Measurements from ENCODE around the gene HDAC3.

HDAC3 gene

DNA sequence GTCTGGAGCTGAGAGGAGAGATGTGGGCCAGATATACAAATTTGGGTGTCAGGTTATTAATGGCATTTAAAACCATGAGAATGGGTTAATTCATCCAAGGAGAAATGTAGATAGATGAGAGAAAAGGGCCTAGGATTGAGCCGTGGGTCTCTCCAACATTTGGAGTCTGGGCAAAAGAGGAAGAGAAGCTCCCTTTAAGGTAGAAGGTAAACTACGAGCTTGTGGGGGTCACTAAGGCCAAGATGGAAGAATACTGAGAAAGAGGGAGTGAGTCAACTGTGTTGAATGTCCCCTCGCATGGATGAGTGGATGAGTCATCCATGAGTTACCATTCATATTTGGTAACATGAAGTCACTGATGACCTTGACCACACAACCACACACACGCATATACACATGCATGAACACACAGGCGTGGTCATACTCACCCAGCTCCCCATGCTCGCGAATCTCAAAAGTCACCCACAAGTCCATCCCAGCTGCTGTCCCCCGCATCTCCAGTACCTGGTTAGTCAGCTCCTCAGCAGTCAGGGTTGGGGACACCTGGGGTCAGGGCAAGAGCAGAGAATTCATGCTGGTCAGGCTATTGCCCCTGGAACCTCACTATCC, 21.4 kb upstream of the HDAC3 start:
- no peak for DNase-seq

DNA sequence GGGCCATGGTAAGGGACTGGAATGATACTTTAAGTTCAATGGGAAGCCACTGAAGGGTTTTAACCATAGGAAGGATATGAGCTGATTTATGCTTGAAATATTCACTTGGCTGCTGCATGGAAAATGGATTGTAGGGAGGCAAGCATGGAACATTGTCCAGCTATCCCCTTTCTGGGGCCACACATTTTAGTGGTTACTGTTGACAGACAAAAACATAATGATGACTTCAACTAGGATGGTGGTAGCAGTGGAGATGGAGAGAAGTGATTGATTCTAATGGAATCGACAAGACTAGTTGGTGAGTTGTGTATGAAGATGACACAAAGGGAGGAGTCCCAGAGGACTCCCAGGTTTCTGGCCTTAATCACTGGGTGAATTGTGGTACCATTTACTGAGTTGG, 20.8 kb upstream of the HDAC3 start:
- DNase-seq: no peak

DNA sequence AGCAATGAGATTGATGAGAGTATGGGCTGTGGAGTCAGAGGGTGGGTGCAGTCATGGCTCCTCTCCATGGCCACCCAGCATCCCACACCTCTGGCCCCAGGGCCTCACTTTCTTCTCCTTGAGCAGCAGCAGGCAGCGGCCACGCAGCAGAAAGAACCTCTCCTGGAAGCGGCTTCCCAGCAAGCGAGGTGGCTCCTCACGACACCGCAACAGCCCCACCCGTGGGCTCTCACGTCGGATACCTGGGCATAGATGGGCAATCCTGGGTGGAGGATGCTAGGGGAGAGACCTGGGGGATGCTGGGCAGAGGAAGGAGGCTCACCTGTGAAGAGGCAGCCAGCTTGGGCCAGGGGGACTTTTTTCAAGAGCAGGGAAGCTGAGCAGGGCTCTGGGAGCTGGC, 19.7 kb upstream of the HDAC3 start:
- no peak for DNase-seq

DNA sequence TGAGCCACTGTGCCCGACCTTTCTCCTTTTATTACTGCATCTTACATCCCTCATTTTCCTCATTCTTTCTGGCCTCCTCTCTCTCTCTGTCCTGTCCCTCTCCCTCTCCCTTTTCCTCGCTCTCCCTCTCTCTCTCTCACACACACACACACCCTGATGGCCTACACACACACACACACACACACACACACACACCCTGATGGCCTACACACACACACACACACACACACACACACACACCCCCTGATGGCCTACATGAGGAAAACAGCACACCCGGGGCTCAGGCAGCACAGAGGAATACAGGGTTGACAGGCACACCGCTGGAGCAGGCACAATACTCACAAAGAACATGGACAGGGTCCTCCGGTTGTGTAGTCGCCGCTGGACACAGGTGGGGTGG, 18.4 kb upstream of the HDAC3 start:
- DNase-seq: no peak

DNA sequence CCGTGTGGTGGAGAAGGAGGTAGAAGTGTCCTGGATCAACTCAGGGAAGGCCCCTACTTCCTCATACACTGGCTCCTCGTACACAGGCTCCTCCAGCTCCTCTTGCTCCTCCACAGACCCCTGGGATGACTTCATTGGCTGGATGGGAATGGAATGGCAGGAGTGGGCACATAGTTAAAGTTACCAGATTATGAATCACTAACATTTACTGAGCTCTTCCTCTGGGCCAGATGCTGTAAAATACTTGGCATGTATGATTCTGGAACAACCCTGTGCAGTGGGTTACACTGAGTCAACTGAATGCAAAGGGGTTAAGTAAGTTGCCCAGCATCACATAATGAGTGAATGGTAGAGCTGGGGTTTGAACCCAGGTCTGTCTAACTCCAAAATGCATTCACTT, 17.6 kb upstream of the HDAC3 start:
- DNase-seq: no peak

DNA sequence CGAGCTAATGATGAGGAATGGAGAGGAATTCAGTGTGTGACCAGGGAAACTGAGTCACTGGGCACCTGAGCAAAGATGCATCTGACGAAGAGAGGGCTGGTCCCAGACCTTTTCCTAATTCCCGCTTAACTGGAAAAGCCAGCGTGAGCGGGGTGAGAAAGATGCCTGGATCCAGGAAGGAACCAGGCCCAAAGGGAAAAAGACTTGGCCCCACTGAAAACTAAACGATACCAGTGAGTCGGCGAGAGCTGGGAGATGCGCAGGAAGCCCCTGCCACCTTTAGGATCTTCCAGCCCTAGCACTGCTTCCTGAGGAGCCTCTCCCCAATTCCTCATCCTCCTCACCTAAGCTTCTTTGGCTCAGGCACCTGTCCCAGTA, 15.1 kb upstream of the HDAC3 start:
- DNase-seq: no peak

DNA sequence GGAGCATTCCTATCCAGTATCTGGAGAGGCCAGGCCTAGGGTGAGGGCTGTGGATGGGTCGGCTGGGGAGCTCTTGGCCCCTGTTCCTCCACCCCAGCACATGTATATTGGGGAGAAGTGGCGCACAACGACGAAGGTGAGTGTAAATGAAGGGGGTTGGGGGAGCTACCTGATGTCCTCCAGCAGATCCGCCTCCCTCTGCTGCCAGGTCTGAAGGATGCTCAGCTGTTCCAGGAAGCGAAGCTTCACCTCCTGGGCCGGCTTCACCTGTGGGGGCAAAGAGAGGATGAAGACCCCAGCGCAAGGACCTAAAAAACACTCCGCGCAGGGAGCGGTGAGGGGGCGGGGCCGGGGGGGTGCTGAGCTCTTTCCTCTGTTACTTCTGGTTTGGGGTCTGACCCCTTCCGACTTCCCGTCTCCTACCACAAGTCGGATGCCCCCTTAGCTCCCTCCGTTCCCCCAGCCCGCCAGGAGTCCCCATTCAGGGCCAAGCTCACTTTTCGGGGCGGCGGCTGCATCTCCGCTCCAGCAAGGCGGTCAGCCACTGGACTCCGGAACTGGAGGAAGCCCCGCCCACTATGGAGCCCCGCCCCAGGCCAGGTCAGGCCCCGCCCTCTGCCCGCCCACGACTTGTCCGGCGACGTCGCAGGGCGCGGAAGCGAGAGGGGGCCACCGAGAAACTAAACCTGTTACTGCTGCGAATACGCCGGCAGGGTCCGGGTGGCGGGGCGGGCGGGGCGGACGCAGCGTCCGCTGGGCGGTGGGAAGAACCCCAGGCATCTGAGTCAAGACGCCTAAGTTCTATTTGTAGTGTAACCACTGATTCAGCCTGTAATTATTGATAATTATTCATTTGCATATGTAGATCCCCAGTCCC, 14.4 kb upstream of the HDAC3 start, which contains the start of gene FCHSD1:
FCHSD1 (minus strand) TSS at position 568 of the 877 bp plus-strand sequence; CDS start at position 518, 50 bp downstream.
- peak; percentile 69 for DNase-seq

DNA sequence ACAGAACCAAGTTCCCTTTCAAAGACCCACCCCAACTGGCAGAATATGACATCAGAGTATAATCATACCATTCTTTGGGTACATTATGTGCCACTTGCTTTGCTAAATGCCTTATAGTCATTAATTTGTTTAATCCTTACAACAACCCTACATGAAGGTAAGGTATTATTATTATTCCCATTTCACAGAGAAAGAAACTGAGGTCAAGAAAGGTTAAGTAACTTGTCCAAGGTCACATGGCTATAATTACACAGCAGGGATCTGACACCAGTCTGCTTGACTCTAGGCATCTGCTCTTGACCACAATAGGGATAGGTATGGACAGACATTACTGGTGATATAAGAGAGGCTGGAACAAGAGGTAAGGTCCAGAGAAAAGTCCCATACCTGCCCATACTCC, 13.3 kb upstream of the HDAC3 start:
- DNase-seq: no peak

DNA sequence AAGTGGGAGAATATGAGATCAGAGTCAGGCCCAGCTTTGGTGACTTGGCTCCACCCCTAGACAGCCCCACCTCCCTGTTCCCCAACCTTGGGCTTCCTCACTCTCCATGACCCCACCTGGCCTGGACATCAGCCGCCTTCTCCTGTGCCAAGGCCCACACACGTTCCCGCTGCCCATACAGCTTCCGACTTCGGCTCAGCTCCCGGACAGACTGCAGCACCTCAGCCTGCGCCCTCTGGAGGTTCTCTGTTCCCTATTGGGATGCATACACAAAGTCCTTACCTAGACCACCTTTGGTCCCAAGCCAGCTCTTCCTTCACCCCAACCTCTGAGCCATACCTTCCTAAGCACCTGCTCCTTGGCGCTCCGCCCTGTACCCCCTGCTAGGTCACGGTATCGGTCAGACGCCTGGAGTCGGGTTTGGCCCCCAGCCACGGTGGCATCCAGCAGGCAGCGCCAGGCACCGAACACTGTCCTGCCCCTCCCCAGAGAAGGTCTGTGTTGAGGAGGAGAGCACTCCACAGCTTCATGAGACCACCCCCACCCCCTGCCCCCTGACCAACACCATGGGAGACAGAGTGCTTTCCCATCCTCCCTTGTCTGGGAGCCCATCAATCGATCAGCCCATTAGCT, 12.5 kb upstream of the HDAC3 start:
- DNase-seq: no peak

DNA sequence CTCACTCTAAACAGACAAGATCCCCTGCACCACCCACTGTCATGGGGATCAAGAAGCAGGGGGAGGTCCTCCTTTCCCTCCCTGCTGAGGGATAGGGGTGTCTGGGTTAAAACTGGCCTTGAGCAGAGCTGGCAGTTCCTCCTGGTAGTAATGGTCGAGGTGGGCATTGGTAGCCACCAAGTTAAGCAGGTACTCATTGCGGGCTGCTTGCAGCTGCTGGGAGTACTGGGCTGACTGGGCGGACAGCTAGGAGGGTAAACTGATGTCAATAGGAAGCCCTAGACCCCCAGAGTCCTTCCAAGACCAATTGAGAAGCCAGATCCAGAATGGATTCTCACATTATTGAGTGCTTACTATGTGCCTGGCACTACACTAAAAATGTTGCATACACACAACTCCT, 11.2 kb upstream of the HDAC3 start:
- no peak for DNase-seq

DNA sequence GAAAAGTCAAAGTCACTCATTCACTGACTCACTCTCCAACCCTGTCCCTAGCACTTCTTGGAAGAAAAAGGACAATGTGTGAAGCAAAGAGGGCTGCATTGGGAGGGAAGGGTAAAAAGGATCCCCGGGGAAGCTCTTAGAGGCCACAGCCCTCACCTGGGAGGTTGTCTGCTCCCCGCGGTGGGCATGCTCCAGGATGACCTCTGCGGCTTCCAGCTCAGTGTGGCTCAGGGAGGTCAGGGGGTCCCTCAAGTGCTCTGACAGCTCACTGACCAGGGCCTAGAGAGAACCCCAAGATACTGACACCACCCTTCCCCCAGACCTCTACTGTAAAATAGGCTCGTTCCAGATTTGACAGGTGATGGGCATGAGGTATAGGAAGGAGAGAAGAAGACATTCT, 10.6 kb upstream of the HDAC3 start:
- no peak for DNase-seq

DNA sequence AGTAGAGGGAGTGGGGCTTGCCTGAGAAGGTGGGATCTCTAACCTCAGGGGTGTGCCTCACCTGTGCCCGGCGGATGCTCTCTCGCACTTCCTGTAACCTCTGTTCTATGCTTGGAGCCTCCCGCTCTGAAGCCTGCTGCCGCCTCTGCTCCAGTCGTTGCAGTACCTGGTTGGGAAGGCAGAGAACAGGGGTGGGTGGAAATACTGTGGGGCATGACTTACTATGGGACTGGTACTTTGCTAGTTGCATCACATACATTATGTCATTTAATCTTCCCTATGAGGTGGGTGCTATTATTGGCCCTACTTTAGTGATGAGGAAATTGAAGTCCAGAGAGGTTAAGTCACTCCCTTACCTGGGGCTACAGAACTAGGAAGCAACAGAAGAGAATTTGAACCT, 9.4 kb upstream of the HDAC3 start:
- DNase-seq: no peak

DNA sequence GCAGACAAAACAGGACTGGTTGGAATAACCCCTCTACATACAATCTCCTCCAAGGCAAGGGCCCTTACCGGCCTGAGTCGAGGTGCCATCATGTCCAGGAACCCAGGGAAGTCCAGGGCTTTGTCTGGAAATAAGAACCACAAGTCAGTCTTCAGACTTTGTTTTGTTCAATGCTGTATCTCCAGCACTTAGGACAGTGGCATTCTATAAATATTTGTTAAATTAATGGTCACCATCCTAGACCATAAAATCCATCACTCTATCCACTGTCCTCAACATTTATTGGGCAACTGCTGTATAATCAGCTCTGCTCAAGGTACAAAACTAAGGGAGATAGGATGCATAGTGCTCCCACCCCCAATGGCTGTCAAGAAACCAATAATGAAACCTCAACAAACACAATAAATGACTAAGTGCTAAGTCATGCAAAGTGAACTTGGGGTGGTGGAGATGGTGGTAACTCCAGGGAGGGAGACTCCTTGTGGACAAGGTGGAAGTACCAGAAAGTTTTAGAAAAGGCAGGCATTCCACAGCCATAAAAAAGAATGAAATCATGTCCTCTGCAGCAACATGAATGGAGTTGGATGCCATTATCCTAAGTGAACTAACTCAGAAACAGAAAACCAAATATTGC, 5.1 kb upstream of the HDAC3 start:
- DNase-seq: no peak

DNA sequence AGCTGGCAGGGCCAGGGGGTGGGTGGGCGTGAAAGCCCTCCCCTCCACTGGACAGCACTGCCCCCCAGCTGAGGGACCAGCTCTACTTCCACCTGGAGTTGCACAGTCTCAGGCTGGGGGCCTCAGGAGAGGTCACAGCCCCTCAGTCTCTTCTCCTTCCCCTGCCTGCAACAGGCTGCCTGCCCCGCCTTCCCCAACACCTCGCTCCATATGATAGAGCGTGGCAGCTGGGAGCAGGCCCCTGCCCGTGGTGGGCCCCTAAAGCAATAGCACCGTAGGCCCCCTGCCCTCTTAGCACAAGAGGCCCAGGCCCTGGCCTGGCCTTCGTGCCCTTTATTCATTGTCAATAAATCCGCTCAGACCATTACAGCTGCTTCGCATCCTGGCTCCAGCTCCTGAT, 4.0 kb upstream of the HDAC3 start:
- DNase-seq: no peak

DNA sequence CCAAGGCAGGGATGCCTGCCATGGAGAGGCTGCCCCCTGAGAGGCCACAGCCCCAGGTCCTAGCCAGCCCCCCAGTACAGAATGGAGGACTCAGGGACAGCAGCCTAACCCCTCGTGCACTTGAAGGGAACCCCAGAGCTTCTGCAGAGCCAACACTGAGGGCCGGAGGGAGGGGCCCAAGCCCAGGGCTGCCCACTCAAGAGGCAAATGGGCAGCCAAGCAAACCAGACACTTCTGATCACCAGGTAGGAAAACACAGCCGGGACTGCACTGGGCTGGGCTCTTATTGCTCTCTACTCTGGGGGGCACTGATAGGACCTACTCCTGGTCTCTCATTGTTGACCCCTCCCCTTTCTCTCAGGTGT, 3.4 kb upstream of the HDAC3 start:
- no peak for DNase-seq

DNA sequence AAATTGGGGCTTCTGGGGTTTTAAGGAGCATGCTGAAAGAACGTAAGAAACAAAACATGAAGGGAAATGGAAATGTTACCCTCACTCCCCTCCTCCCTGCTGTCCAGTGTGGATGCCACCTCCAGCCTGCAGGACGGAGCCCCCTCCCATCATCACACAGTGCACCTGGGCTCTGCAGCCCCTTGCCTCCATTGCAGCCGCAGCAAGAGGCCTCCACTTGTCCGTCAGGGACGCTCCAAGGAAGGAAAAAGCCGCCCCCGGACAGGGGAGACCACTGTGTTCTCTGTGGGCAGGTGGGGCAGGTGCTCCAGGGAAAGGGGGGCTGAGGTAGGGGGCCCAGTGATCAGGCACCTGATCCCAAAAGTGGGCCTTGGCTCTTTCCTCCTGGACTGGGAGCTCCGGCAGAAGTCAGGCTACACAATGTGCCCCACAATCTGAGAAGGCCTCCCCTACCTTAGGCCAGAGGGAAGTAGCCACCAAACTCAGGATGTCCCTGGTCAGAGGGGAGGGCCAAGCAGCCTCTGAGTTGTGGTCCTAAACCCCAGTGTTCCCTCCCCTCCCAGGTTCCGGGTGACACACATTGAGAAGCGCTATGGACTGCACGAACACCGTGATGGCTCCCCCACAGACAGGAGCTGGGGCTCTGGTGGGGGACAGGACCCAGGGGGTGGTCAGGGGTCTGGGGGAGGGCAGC, 2.9 kb upstream of the HDAC3 start:
- DNase-seq: no peak

DNA sequence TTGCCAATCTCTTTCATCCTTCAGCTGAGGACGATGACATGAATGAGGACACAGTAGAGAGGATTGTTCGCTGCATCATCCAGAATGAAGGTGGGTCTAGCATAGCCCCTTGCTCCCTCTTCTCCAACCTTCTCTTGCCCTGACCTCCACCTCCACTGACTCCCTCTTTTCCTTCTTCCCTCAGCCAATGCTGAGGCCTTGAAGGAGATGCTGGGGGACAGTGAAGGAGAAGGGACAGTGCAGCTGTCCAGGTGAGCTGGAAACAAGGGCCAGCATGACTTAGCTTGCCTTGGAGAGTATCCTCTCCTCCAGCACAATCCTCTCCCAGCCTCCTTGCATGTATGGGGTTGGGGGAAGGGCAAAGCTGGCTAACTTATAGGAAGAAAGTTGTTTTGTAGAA, 2.1 kb upstream of the HDAC3 start:
- no peak for DNase-seq

DNA sequence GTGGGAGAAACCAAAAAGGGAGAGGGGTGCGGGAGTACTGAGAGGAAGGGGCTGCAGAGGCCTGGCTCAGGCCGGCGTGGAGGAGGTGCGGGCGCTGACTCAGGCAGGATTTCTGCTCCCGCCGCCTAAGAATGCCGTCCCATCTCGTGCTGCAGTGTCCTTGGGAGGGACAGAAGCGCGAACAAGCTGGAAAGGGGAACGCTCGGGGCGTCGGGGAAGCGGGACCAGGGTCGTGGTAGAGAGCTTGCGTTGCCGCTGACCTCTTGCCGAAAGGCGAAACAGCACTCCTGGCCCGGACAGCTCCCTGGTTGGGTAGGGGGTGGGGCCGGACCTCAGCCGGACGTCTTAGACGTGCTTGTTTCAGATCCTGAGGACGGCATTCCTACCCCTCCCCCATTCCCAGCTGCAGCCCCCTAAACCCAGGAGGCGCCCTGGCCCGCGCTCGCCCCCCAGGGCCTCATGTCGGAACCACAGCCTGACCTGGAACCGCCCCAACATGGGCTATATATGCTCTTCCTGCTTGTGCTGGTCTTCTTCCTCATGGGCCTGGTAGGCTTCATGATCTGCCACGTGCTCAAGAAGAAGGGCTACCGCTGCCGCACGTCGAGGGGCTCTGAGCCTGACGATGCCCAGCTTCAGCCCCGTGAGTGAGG, 1.2 kb upstream of the HDAC3 start:
- DNase-seq: peak; percentile 43

DNA sequence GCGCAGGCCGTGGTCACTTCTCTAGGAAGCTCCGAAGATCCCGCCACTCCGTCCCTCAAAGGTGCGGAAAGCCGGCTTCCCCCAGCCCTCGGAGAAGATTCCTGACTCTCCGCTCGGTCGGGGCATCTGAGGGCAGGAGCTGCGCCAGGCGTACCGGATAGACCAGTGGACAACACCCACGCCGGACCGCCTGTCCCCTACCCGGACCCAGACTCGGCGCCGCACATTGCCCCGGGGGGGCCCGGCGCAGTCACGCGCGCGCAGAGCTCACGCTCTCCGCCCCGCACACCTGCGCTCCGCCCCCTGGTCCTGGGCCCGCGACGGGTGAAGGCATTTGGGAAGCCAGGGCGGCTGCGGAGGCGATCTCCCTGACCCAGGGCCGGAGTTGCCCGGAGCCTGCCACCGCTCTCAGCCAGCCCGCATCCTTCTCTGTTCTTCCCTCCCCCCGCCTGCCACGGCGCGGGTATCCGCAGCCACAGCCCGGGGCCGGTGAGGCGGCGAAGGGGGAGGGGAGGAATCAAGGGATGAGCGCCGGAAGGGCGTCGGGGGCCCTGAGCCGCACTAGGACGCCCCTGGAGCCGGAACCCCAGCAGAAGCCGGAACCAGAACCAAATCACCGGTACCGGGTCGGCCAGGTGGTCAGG, 596 bp upstream of the HDAC3 start:
- DNase-seq: peak; percentile 43

DNA sequence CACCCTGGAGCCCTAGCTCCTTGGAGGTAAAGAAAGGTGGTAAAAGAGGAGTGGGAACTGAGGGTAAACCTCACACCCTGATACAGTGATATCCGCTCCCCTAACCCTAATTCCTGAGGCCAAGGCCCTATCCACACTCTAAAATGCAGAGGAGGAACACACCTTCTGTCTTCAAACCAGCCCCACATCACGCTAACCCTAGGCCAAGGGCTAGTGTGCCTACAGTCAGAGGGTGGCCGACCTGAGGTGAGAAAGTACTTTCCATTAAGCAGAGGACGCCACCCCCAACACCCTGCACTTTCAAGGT, 590 bp downstream of the HDAC3 start:
- DNase-seq: no peak

DNA sequence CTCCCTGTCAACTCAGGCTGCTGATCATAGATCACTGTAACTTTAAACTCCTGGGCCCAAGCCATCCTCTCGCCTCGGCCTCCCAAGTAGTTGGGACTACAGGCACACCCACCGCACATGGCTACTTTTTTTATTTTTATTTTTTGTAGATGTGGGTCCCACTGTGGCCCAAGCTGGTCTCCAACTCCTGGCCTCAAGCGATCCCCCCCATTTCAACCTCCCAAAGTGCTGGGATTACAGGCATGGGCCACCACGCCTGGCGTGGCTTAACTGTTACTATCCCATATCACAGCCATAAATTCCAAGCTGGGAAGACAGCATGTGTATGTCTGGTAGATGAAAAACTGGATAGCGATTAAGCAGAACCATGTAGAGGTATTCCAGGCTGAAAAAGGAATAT, 1.0 kb downstream of the HDAC3 start:
- DNase-seq: no peak

DNA sequence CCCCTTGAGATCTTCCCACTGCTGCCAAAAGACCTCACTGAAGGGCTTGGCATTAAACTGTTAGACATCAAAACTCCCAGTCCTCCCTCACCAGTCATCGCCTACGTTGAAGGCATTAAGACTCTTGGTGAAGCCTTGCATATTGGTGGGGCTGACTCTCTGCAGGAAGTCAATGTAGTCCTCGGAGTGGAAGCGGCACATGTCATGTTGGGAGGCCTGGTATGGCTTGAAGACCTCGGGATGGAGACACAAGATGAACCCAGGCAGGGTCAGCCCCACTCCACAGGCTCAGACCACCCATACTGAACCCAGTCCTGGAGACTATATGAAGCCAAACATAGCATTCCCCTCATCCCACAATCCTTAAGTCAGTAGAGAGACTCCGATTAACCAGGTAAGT, 1.9 kb downstream of the HDAC3 start:
- DNase-seq: no peak
